Peyer's patch (tissue), 4 donors: ENCODE measurements around the gene VMP1.
"Not testable (repeated sequence)": the region's sequence is repeated elsewhere in the genome, so short reads cannot be mapped to it uniquely, and the experiment has no call there.

ENCODE experiments used
- POLR2A ChIP-seq, 2 donors: fragments of 450-650 bp; IDR thresholded peaks; one replicate each; pipeline ENCODE4 v1.5.1; 2017; ENCODE audit warnings: antibody characterized with exemption in 2 of 2, mild to moderate bottlenecking in 2 of 2, moderate library complexity in 2 of 2
- TF ChIP-seq, protein P1 (sequence below), 6 experiments: fragments of 450-650 bp in 4 of 6; fragments of 200-600 bp in 2 of 6; sonication (generic) in 1 of 6; IDR thresholded peaks; one replicate each; pipeline ENCODE4 v1.5.1; 2017 to 2019; ENCODE audit warnings: antibody characterized with exemption in 6 of 6, mild to moderate bottlenecking in 3 of 6, moderate library complexity in 1 of 6

- TF ChIP-seq, protein P1, sequence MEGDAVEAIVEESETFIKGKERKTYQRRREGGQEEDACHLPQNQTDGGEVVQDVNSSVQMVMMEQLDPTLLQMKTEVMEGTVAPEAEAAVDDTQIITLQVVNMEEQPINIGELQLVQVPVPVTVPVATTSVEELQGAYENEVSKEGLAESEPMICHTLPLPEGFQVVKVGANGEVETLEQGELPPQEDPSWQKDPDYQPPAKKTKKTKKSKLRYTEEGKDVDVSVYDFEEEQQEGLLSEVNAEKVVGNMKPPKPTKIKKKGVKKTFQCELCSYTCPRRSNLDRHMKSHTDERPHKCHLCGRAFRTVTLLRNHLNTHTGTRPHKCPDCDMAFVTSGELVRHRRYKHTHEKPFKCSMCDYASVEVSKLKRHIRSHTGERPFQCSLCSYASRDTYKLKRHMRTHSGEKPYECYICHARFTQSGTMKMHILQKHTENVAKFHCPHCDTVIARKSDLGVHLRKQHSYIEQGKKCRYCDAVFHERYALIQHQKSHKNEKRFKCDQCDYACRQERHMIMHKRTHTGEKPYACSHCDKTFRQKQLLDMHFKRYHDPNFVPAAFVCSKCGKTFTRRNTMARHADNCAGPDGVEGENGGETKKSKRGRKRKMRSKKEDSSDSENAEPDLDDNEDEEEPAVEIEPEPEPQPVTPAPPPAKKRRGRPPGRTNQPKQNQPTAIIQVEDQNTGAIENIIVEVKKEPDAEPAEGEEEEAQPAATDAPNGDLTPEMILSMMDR (IDR thresholded peaks at IDR 0.05): not testable (repeated sequence)
- not testable (repeated sequence) for TF ChIP-seq POLR2A (IDR thresholded peaks at IDR 0.05)
These were observed 73.1 kb downstream of the VMP1 start for GRCh38 chr17:59780548-59780947.
